GM21825 (cell line): ENCODE results near the gene ZNF568.

Experiments
- ATAC-seq: cut with Tn5 transposase; IDR thresholded peaks from one replicate; pipeline ENCODE4 v1.9.1; 2021; ENCODE audit warnings: mild to moderate bottlenecking, moderate library complexity; ENCODE audit not compliant: unreplicated experiment

The ZNF568 gene

GRCh38 chr19:36915992-36916830, at the start of gene ZNF568, which contains the start of gene ZNF829:
TSS of gene ZNF568 (plus strand) at chr19:36916332. CDS start at chr19:36922771, 6,439 bp downstream.
TSS of gene ZNF829 (minus strand) at chr19:36916291. CDS start at chr19:36915167, 1,124 bp downstream.
- ATAC-seq, result peak; percentile 89

- ATAC-seq, result no peak
Observed at GRCh38 chr19:36876993-36877938, 38.9 kb upstream of the ZNF568 start.

DNA sequence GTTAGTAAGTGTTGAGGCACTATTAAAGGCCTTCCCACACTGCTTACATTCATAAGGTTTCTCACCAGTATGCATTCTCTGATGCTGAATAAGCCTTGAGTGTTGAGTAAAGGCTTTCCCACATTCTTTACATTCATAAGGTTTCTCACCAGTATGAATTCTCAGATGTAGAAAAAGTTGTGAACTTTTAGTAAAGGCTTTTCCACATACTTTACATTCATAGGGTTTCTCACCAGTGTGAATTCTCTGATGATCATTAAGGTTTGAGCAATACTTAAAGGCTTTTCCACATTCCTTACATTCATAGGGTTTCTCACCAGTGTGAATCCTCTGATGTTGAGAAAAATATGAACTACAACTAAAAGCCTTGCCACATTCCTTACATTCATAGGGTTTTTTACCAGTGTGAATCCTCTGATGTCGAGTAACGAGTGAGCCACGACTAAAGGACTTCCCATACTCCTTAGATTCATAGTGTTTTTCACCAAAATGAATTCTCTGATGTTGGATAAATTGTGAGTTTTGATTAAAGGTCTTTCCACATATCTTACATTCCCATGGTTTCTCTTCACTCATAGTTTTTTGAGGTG, 24.3 kb upstream of the ZNF568 start:
- ATAC-seq, result no peak

GRCh38 chr19:36894849-36895383, 21.2 kb upstream of the ZNF568 start:
- no peak for ATAC-seq

- no peak for ATAC-seq
Observed at GRCh38 chr19:36898422-36898821, 17.7 kb upstream of the ZNF568 start.

GRCh38 chr19:36916991-36917390, 859 bp downstream of the ZNF568 start:
- ATAC-seq, result no peak

DNA sequence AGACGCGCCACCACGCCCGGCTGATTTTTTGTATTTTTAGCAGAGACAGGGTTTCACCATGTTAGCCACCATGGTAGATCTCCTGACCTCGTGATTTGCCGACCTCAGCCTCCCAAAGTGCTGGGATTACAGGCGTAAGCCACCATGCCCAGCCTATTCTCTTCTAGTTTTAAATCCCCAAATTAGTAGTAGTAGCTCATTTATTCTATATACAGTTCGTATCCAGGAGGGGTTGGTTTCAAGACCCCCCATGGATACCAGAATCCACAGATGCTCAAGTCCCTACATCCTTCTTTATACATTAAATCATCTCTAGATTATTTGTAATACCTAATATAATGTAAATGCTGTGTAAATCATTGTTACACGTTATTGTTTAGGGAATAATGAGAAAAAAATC, 2.0 kb downstream of the ZNF568 start:
- ATAC-seq, result no peak

- ATAC-seq, result no peak
Observed at GRCh38 chr19:36931684-36932083, 15.6 kb downstream of the ZNF568 start.

GRCh38 chr19:36939153-36939552, 23.0 kb downstream of the ZNF568 start:
- no peak for ATAC-seq

- no peak for ATAC-seq
Observed at GRCh38 chr19:36950335-36951119, 34.4 kb downstream of the ZNF568 start.

DNA sequence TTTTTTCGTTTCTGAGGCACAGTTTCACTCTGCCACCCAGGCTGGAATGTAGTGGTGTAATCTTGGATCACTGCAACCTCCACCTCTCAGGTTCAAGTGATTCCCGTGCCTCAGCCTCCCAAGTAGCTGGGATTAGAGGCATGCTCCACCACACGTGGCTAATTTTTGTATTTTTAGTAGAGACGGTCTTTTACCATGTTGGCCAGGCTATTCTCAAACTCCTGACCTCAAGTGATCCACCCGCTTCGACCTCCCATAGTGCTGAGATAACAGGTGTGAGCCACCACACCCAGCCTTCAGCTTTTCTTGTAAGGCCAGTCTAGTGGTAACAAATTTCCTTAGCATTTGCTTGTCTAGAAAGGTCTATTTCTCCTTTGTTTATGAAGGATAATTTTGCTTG, 46.2 kb downstream of the ZNF568 start:
- no peak for ATAC-seq

- ATAC-seq, result no peak
Observed at GRCh38 chr19:36963280-36963679, 47.1 kb downstream of the ZNF568 start.

GRCh38 chr19:36972571-36972970, 56.4 kb downstream of the ZNF568 start:
- no peak for ATAC-seq

DNA sequence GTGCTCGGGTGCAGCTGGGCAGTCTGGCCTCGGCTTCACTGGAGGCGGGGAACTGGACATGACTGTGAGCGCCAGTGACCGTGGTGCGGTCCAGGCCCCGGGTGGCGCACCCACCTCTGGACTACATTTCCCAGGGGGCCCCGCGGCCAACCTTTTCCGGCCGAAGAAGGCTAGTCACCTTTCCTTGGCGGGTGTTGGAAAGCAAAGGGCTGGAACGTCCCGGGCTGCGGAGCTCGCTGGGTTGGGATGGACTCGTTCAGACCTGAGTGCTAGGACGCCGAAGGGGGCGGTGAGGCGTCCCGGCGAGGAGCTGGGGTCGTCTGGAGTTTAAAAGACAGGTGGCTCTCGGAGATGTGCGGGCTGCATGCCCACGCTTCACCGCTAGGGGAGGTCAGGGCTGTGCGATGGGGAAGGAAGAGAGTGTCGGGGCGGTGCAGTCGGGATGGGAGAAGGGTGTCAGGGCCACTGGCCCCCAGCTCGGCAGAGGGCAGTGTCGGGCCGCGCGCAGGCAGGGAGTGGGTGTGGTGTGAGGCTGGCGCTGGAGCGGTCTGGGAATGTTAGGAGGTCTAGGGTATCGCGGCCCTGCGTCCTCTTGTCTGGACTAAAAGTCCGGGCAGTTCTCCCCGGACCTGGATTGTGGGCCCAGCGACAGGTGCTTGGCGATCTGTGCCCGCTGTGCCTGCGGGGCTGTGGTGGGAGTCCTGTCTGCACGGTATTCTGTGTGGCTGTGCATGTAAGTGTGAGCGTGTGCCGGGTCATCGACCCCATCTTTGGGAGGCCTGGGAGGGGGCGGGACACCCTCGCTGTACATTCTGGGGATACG, 57.1 kb downstream of the ZNF568 start:
- peak; percentile 86 for ATAC-seq

- ATAC-seq, result peak; percentile 10
Observed at GRCh38 chr19:36973844-36974195, 57.7 kb downstream of the ZNF568 start.

- ATAC-seq, result no peak
Observed at GRCh38 chr19:36986131-36986530, 70.0 kb downstream of the ZNF568 start.

- no peak for ATAC-seq
Observed at GRCh38 chr19:36986601-36987000, 70.5 kb downstream of the ZNF568 start.

DNA sequence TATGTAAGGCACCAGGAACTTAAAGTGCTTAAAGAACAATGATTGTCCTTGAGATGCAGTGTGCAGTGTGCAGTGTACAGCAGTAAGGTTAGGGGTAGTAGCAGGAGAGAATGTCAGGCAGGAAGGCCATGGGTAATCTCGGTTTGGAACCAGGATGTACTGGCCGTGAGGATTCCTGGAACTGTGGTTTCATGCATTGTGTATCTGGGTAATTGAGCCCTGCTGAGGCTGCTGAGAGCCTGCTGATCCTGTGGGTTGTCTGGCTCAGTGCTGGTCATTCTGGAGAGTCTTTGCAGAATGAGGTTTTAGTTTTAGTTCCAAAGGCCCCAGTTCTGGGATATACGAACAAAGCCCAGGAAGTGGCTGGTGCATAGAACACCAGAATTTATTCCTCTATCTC, 71.0 kb downstream of the ZNF568 start:
- no peak for ATAC-seq

GRCh38 chr19:36997152-36997842, 81.2 kb downstream of the ZNF568 start:
- no peak for ATAC-seq
